ENCODE results near the gene DUSP23. TPM values are rescaled to one million over a fixed set of nuclear protein-coding genes. Genes with fewer than 3 reads are reported as not detected.

The DUSP23 gene
- total and polyA plus RNA-seq, 2 experiments from 2014 or later, result 56.3 to 97.6 TPM

DNA sequence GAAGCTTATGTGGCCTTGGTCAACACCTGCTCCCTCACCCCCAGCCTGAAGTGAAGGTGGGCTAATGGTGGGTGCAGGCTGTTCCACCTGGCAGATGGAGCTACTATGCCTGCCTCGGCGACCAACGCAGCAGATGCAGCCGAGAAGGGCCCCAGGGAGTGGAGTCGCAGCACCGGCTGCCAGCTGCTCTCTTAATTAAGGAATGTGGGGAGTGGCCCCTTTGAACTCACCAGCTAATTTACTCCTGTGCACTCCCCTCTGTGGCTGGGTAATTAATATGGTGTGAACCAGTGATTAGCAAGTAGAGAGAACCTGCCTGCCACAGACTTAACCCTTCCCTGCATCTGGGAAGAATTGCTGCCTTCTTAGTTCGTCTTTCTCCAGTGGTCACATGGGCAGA lies 42.6 kb downstream of the DUSP23 start:
- Mint-ChIP-seq H3K4me1 (peaks cover 2% of the 10 kb centered on the region; the same call in 2 of the 3 replicates), H3K4me3 (no peak overlapping the region), H3K36me3 (ENCODE audit: low read depth) (no peaks in the 10 kb centered on the region), H3K27ac (no peak overlapping the region), H3K9me3 (no peaks in the 10 kb centered on the region; the same call in 2 of the 3 replicates), H3K27me3 (ENCODE audit: insufficient read depth, low read depth, poor library complexity) (peaks cover 8% of the 10 kb centered on the region)
- Histone ChIP-seq H3F3A (replicated peaks; ENCODE audit: low read depth) (no peaks in the 10 kb centered on the region), H3K9me2 (ENCODE audit: insufficient read depth) (no peaks in the 10 kb centered on the region), H3K27me3 (ENCODE audit: insufficient read depth) (no peaks in the 10 kb centered on the region), H3K4me3 (no peak overlapping the region), H3K27ac (ENCODE audit: low read depth) (no peak overlapping the region), H3K4me1 (ENCODE audit: insufficient read depth) (no peaks in the 10 kb centered on the region; the same call in 1 of the 2 replicates), H3K79me2 (replicated peaks; ENCODE audit: insufficient read depth) (no peaks in the 10 kb centered on the region), H2AFZ (peak overlapping the region; percentile 59; the same call in 1 of the 2 replicates), H3K36me3 (ENCODE audit: insufficient read depth) (no peaks in the 10 kb centered on the region), H3K4me2 (no peak overlapping the region), H4K20me1 (replicated peaks; ENCODE audit: insufficient read depth) (no peaks in the 10 kb centered on the region)
- TF ChIP-seq NANOG (IDR thresholded peaks at IDR 0.05; ENCODE audit: borderline replicate concordance) (no peak), ZNF331 (CRISPR knock-in tag; IDR thresholded peaks at IDR 0.05; ENCODE audit: low read depth) (no peak), CTCF (conservative IDR thresholded peaks at IDR 0.05; ENCODE audit: low read depth in 2 of 2) (no peak), REST (IDR thresholded peaks at IDR 0.05; ENCODE audit: unreplicated experiment) (no peak), ZNF114 (CRISPR knock-in tag; IDR thresholded peaks at IDR 0.05) (no peak), STAT1 (IDR thresholded peaks at IDR 0.05; ENCODE audit: unreplicated experiment) (no peak), EZH2phosphoT487 (IDR thresholded peaks at IDR 0.05; ENCODE audit: unreplicated experiment) (no peak), CREB1 (CRISPR knock-in tag; IDR thresholded peaks at IDR 0.05; ENCODE audit: low read depth) (no peak)
- TF ChIP-seq, protein P1, sequence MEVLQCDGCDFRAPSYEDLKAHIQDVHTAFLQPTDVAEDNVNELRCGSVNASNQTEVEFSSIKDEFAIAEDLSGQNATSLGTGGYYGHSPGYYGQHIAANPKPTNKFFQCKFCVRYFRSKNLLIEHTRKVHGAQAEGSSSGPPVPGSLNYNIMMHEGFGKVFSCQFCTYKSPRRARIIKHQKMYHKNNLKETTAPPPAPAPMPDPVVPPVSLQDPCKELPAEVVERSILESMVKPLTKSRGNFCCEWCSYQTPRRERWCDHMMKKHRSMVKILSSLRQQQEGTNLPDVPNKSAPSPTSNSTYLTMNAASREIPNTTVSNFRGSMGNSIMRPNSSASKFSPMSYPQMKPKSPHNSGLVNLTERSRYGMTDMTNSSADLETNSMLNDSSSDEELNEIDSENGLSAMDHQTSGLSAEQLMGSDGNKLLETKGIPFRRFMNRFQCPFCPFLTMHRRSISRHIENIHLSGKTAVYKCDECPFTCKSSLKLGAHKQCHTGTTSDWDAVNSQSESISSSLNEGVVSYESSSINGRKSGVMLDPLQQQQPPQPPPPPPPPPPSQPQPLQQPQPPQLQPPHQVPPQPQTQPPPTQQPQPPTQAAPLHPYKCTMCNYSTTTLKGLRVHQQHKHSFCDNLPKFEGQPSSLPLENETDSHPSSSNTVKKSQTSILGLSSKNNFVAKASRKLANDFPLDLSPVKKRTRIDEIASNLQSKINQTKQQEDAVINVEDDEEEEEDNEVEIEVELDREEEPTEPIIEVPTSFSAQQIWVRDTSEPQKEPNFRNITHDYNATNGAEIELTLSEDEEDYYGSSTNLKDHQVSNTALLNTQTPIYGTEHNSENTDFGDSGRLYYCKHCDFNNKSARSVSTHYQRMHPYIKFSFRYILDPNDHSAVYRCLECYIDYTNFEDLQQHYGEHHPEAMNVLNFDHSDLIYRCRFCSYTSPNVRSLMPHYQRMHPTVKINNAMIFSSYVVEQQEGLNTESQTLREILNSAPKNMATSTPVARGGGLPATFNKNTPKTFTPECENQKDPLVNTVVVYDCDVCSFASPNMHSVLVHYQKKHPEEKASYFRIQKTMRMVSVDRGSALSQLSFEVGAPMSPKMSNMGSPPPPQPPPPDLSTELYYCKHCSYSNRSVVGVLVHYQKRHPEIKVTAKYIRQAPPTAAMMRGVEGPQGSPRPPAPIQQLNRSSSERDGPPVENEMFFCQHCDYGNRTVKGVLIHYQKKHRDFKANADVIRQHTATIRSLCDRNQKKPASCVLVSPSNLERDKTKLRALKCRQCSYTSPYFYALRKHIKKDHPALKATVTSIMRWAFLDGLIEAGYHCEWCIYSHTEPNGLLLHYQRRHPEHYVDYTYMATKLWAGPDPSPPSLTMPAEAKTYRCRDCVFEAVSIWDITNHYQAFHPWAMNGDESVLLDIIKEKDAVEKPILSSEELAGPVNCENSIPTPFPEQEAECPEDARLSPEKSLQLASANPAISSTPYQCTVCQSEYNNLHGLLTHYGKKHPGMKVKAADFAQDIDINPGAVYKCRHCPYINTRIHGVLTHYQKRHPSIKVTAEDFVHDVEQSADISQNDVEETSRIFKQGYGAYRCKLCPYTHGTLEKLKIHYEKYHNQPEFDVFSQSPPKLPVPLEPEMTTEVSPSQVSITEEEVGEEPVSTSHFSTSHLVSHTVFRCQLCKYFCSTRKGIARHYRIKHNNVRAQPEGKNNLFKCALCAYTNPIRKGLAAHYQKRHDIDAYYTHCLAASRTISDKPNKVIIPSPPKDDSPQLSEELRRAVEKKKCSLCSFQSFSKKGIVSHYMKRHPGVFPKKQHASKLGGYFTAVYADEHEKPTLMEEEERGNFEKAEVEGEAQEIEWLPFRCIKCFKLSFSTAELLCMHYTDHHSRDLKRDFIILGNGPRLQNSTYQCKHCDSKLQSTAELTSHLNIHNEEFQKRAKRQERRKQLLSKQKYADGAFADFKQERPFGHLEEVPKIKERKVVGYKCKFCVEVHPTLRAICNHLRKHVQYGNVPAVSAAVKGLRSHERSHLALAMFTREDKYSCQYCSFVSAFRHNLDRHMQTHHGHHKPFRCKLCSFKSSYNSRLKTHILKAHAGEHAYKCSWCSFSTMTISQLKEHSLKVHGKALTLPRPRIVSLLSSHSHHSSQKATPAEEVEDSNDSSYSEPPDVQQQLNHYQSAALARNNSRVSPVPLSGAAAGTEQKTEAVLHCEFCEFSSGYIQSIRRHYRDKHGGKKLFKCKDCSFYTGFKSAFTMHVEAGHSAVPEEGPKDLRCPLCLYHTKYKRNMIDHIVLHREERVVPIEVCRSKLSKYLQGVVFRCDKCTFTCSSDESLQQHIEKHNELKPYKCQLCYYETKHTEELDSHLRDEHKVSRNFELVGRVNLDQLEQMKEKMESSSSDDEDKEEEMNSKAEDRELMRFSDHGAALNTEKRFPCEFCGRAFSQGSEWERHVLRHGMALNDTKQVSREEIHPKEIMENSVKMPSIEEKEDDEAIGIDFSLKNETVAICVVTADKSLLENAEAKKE (CRISPR knock-in tag; IDR thresholded peaks at IDR 0.05), result no peak
- ATAC-seq (no peak), DNase-seq (ENCODE audit: low spot score) (no peak)
